Measurements from ENCODE around the gene PTPRT.

PTPRT gene

GRCh38 chr20:42595625-42596024, 594.1 kb downstream of the PTPRT start:
- DNase-seq = no peak

GRCh38 chr20:42594659-42595058, 595.0 kb downstream of the PTPRT start:
- DNase-seq = no peak

GRCh38 chr20:42594011-42594410, 595.7 kb downstream of the PTPRT start:
- DNase-seq = no peak

GRCh38 chr20:42589976-42590639, 599.6 kb downstream of the PTPRT start:
- DNase-seq = no peak

GRCh38 chr20:42588847-42589246, 600.9 kb downstream of the PTPRT start:
- DNase-seq = no peak

GRCh38 chr20:42587427-42587826, 602.3 kb downstream of the PTPRT start:
- no peak for DNase-seq

- no peak for DNase-seq
Observed at GRCh38 chr20:42581311-42581710, 608.4 kb downstream of the PTPRT start.

GRCh38 chr20:42576167-42576566, 613.5 kb downstream of the PTPRT start:
- DNase-seq = no peak

GRCh38 chr20:42572320-42573016, 617.2 kb downstream of the PTPRT start:
- DNase-seq = no peak

- DNase-seq = no peak
Observed at GRCh38 chr20:42567409-42567808, 622.3 kb downstream of the PTPRT start.

- no peak for DNase-seq
Observed at GRCh38 chr20:42565235-42565995, 624.3 kb downstream of the PTPRT start.

- no peak for DNase-seq
Observed at GRCh38 chr20:42559665-42560064, 630.0 kb downstream of the PTPRT start.

- DNase-seq = no peak
Observed at GRCh38 chr20:42556575-42556974, 633.1 kb downstream of the PTPRT start.

- no peak for DNase-seq
Observed at GRCh38 chr20:42553374-42553773, 636.3 kb downstream of the PTPRT start.

- no peak for DNase-seq
Observed at GRCh38 chr20:42549496-42549895, 640.2 kb downstream of the PTPRT start.

- no peak for DNase-seq
Observed at GRCh38 chr20:42544926-42545325, 644.8 kb downstream of the PTPRT start.

GRCh38 chr20:42532831-42533230, 656.9 kb downstream of the PTPRT start:
- DNase-seq = no peak

- no peak for DNase-seq
Observed at GRCh38 chr20:42531508-42531961, 658.2 kb downstream of the PTPRT start.

- DNase-seq = no peak
Observed at GRCh38 chr20:42530855-42531448, 658.8 kb downstream of the PTPRT start.

GRCh38 chr20:42530191-42530590, 659.5 kb downstream of the PTPRT start:
- no peak for DNase-seq

- DNase-seq = no peak
Observed at GRCh38 chr20:42524058-42524457, 665.6 kb downstream of the PTPRT start.

GRCh38 chr20:42516692-42517091, 673.0 kb downstream of the PTPRT start:
- DNase-seq = no peak

GRCh38 chr20:42510686-42511085, 679.0 kb downstream of the PTPRT start:
- no peak for DNase-seq
